OCI-LY3 (cell line): Measurements from ENCODE around the gene ZNF362.

Experiments used
- CTCF ChIP-seq: fragments of 200-600, 300-600 bp; sonication (generic); IDR thresholded peaks from 2 replicates; pipeline ENCODE4 v1.5.1; 2014; ENCODE audit warnings: antibody characterized with exemption, low read length, low read depth
- EZH2phosphoT487 ChIP-seq: fragments of 200-600 bp; shearing (Covaris generic); IDR thresholded peaks from 2 replicates; pipeline ENCODE4 v1.6.1; 2018; ENCODE audit warnings: antibody characterized with exemption, mixed run types, low read depth

GRCh38 chr1:33289858-33290154, 33.5 kb downstream of the ZNF362 start:
- TF ChIP-seq CTCF, result no peak
- TF ChIP-seq EZH2phosphoT487, result no peak
